Activated CD4-positive, alpha-beta T cell treated with anti-CD3 and anti-CD28 coated beads for 48 hours (primary cell): ENCODE data around the gene RPTOR.
A peak's percentile ranks its signal among the peaks of the same experiment; 100 is the strongest.

Experiments
- DNase-seq: peaks from one replicate; pipeline ENCODE4 v3.0.0-alpha.2; 2020

Gene RPTOR

GRCh38 chr17:80671039-80671824 lies 126.6 kb downstream of the RPTOR start:
- no peak for DNase-seq

GRCh38 chr17:80671825-80672110 lies 127.1 kb downstream of the RPTOR start:
- no peak for DNase-seq

GRCh38 chr17:80673152-80673920 lies 128.7 kb downstream of the RPTOR start:
- peak; percentile 41 for DNase-seq

- DNase-seq, result no peak
Observed at GRCh38 chr17:80675438-80676095, 130.9 kb downstream of the RPTOR start.

GRCh38 chr17:80676096-80676466 lies 131.4 kb downstream of the RPTOR start:
- no peak for DNase-seq

GRCh38 chr17:80676564-80676963 lies 131.9 kb downstream of the RPTOR start:
- DNase-seq, result no peak

GRCh38 chr17:80677214-80677756 lies 132.6 kb downstream of the RPTOR start:
- DNase-seq, result no peak

- no peak for DNase-seq
Observed at GRCh38 chr17:80679816-80680215, 135.2 kb downstream of the RPTOR start.

GRCh38 chr17:80681215-80681614 lies 136.6 kb downstream of the RPTOR start:
- no peak for DNase-seq

GRCh38 chr17:80682372-80682771 lies 137.7 kb downstream of the RPTOR start:
- DNase-seq, result no peak

- DNase-seq, result no peak
Observed at GRCh38 chr17:80683625-80684104, 139.0 kb downstream of the RPTOR start.

- no peak for DNase-seq
Observed at GRCh38 chr17:80687839-80688238, 143.2 kb downstream of the RPTOR start.

- no peak for DNase-seq
Observed at GRCh38 chr17:80689129-80689619, 144.5 kb downstream of the RPTOR start.

GRCh38 chr17:80691784-80692183 lies 147.1 kb downstream of the RPTOR start:
- DNase-seq, result no peak

- DNase-seq, result no peak
Observed at GRCh38 chr17:80692931-80693467, 148.4 kb downstream of the RPTOR start.

- DNase-seq, result no peak
Observed at GRCh38 chr17:80693511-80693910, 148.9 kb downstream of the RPTOR start.

- no peak for DNase-seq
Observed at GRCh38 chr17:80694085-80694991, 149.7 kb downstream of the RPTOR start.

GRCh38 chr17:80694992-80695912 lies 150.6 kb downstream of the RPTOR start:
- DNase-seq, result peak; percentile 37

GRCh38 chr17:80695979-80696378 lies 151.3 kb downstream of the RPTOR start:
- DNase-seq, result no peak

GRCh38 chr17:80696456-80696855 lies 151.8 kb downstream of the RPTOR start:
- no peak for DNase-seq

- DNase-seq, result no peak
Observed at GRCh38 chr17:80696964-80697363, 152.3 kb downstream of the RPTOR start.
